GOT3 (cell line): ENCODE measurements around the gene ZMYND12.

Experiments
- DNase-seq: peaks from one replicate; lab custom pipeline; 2025; ENCODE audit warnings: mixed read lengths; lab: John Stamatoyannopoulos, UW

The ZMYND12 gene

DNA sequence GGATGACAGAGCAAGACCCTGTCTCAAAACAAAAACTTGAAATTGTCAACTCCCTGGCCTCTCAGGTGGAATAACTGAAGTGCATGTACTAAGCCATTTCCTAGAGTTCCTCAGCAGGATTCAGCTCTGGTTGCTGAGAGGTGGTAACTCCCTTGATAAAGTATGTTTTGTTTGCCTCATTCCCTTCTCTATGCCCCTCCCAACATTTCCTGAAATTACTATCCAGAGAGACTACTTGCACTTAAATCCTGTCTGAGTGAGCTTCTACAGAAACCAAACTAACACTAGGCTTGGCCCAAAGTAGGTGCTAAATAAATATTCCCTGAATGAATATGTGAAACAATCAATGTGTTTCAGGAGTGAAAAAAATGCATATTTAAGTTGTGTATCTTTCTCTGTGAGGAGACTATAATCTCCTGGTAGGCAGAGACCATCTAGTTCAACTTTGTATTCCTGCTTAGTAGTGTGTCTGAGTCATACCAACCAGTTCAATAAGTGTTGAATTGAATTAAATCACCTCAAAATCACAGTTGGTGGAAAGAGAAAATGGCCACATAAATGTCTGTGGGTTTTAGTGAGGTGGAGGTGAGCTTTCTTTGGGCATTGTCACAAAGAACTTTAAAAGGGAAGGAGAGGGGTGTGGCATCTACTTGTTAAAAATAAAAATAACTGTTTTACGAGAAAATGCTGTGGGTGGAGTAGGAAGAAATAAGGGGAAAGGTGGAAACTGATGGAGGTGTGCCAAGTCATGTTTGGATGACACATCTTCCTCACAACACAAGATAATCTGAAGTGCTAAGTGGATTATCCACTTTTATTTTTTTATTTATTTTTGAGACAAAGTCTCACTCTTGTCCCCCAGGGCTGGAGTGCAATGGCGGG is 62.6 kb downstream of the ZMYND12 start:
- no peak for DNase-seq

DNA sequence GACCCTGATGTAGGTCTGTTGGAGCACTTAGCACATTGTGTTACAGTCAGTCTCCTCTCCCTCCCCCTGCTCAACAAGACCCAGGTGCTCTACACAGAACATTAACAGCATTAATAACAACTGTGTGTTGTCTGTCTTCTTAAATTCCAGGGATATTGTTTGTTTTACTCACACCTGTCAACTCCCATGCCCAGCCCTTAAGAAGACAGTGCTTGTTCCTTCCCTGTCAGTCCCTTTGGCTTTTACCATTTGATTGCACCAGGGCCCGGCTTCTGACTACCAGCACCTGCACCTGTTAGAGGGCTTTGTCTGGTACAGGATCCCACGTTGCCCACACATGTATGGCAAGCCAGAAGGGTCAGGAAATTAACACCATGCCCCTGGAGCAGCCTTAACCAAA is 63.6 kb downstream of the ZMYND12 start:
- no peak for DNase-seq

- DNase-seq: no peak
Measured at GRCh38 chr1:42386051-42386450, 69.8 kb downstream of the ZMYND12 start.

- no peak for DNase-seq
Measured at GRCh38 chr1:42385283-42385682, 70.5 kb downstream of the ZMYND12 start.

DNA sequence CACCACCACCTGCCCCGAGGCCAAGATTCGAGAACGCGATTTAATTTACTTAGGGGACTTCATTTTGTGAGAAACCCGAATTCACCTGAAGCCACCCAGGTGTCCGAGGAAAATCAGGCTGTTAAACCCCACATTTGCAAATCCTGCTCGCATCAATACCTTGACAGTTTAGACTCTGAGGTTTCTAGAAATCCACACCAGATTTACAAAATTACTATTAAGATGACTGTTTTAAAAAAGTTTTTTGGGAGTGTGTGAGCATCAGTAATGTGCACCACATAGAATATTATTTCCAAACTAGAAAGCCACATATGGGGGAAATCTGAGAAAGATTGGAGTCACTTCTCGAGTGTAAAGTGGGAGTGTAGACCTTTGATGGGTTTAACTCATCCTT is 74.5 kb downstream of the ZMYND12 start:
- DNase-seq: no peak

DNA sequence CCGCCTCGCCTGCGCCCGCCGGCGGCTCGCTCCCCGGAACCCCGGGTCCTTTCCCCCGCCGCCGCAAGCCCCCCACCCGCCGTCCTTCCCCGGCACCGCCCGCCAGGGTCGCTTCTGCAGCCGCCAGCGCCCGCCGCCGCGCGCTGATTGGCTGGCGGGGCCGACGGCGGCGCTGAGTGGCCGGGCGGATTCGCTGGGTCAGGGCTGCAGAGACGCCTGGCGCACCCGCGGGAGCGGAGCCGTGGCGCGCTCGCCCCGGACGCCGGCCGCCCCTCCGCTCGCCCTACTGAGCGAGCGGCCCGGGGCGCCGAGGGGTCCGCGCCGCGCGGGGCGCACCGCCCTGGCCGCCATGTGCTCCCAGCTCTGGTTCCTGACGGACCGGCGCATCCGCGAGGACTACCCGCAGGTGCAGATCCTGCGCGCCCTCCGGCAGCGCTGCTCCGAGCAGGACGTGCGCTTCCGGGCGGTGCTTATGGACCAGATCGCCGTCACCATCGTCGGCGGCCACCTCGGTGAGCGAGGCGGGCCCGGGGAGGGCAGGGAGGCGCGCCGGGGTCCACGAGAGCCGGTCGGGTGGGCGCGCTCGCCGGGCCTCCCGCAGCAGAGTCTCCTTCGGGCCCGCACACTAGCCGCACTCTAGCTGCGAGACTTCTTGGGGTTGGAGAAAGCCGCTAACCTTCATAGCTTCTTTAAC is 75.1 kb downstream of the ZMYND12 start, which contains the start of gene RIMKLA:
Gene RIMKLA (plus strand): TSS at position 207 of the 694 bp plus-strand sequence. CDS start 143 bp downstream, at position 350.
- DNase-seq: no peak
